SK-N-SH (cell line): ENCODE measurements around the gene USE1. TPM values are rescaled to one million over a fixed set of nuclear protein-coding genes. Genes with fewer than 3 reads are reported as not detected.

ENCODE experiments used
- CTCF ChIA-PET: fragments of 300-600, 350-600 bp; formaldehyde crosslinking; extraction: SDS; loops from one replicate; lab custom pipeline; 2021; lab: Yijun Ruan, JAX
- POLR2A ChIA-PET: fragments of 350-600 bp; sonication (Branson Sonifier 250); formaldehyde crosslinking; extraction: SDS; loops from one replicate; lab custom pipeline; 2020; ENCODE audit warnings: antibody characterized with exemption, inconsistent platforms; lab: Yijun Ruan, JAX
- DNase-seq: peaks from one replicate; pipeline ENCODE4 v3.0.0; 2012
- H2AFZ ChIP-seq: fragments of 200-600 bp; sonication (generic); 2 replicates; pipeline ENCODE4 v1.8.1; 2016; ENCODE audit warnings: antibody characterized with exemption, mild to moderate bottlenecking, low read depth
- H3F3A ChIP-seq: fragments of 200-600 bp; sonication (generic); replicated peaks from 2 replicates; pipeline ENCODE3; 2016; ENCODE audit warnings: antibody characterized with exemption, mild to moderate bottlenecking; ENCODE audit not compliant: insufficient read depth
- H3K27ac ChIP-seq, 2 experiments: fragments of 200-500 bp in 1 of 2; fragments of 200-600 bp in 1 of 2; sonication (Bioruptor generic) in 1 of 2; sonication (generic), shearing (Covaris generic) in 1 of 2; 2 replicates each; pipeline versions ENCODE4 v1.5.1 to v1.6.1; 2014 to 2016; ENCODE audit warnings: low read depth in 2 of 2, inconsistent platforms in 1 of 2, low read length in 1 of 2, mild to moderate bottlenecking in 1 of 2, mixed read lengths in 1 of 2
- H3K27me3 ChIP-seq: fragments of 200-600 bp; sonication (generic), shearing (Covaris generic); 2 replicates; pipeline ENCODE4 v1.6.1; 2016; ENCODE audit warnings: mixed run types; ENCODE audit not compliant: insufficient read depth
- H3K36me3 ChIP-seq, 2 experiments: fragments of 200-500 bp in 1 of 2; fragments of 200-600 bp in 1 of 2; sonication (Bioruptor generic) in 1 of 2; sonication (generic) in 1 of 2; replicated peaks in 1 of 2; 2 replicates each; pipeline versions ENCODE3 to v1.5.1; 2014 to 2016; ENCODE audit warnings: low read length in 1 of 2, mild to moderate bottlenecking in 1 of 2; ENCODE audit not compliant: insufficient read depth in 2 of 2, control insufficient read depth in 1 of 2
- H3K4me1 ChIP-seq, 2 experiments: fragments of 200-500 bp in 1 of 2; fragments of 200-600 bp in 1 of 2; sonication (Bioruptor generic) in 1 of 2; sonication (generic), shearing (Covaris generic) in 1 of 2; 2 replicates each; pipeline versions ENCODE4 v1.5.1 to v1.6.1; 2014 to 2016; ENCODE audit warnings: low read depth in 1 of 2, low read length in 1 of 2, mixed run types in 1 of 2; ENCODE audit not compliant: insufficient read depth in 2 of 2, control insufficient read depth in 1 of 2
- H3K4me2 ChIP-seq: fragments of 200-600 bp; sonication (generic), shearing (Covaris generic); 2 replicates; pipeline ENCODE4 v1.6.1; 2017; ENCODE audit warnings: mixed run types
- H3K4me3 ChIP-seq, 2 experiments: fragments of 200-500 bp in 1 of 2; fragments of 200-600 bp in 1 of 2; sonication (Bioruptor generic) in 1 of 2; sonication (generic), shearing (Covaris generic) in 1 of 2; 2 replicates each; pipeline versions ENCODE4 v1.5.1 to v1.8.1; 2014 to 2016; ENCODE audit warnings: low read depth in 2 of 2, inconsistent platforms in 1 of 2, low read length in 1 of 2, mild to moderate bottlenecking in 1 of 2, mixed read lengths in 1 of 2, moderate library complexity in 1 of 2
- H3K79me2 ChIP-seq: fragments of 200-600 bp; sonication (generic); 2 replicates; pipeline ENCODE4 v1.8.1; 2017; ENCODE audit warnings: mild to moderate bottlenecking; ENCODE audit not compliant: insufficient read depth
- H3K9ac ChIP-seq: fragments of 200-600 bp; sonication (generic); 2 replicates; pipeline ENCODE4 v1.6.1; 2017; ENCODE audit warnings: mixed run types
- H3K9me2 ChIP-seq: fragments of 200-600 bp; sonication (generic); 2 replicates; pipeline ENCODE4 v1.6.1; 2017; ENCODE audit warnings: mixed run types
- H3K9me3 ChIP-seq: fragments of 200-600 bp; sonication (generic); 2 replicates; pipeline ENCODE4 v1.6.1; 2017; ENCODE audit warnings: mixed run types, mild to moderate bottlenecking, moderate library complexity
- H4K20me1 ChIP-seq: fragments of 200-600 bp; sonication (generic); 2 replicates; pipeline ENCODE4 v1.6.1; 2017; ENCODE audit warnings: mild to moderate bottlenecking, mixed run types; ENCODE audit not compliant: insufficient read depth
- CHD2 ChIP-seq: fragments of 150-350 bp; IDR thresholded peaks from 2 replicates; pipeline ENCODE4 v1.6.1; 2018; ENCODE audit warnings: low read length; ENCODE audit not compliant: partially characterized antibody
- ELF1 ChIP-seq: IDR thresholded peaks from 2 replicates; pipeline ENCODE4 v1.4.0; 2012
- EP300 ChIP-seq, 2 experiments: IDR thresholded peaks; 2 replicates each; pipeline versions ENCODE4 v1.4.0 to v1.6.1; 2012; ENCODE audit warnings: borderline replicate concordance in 1 of 2, low read depth in 1 of 2, low read length in 1 of 2
- FOXJ3 ChIP-seq: sonication (generic); formaldehyde crosslinking; IDR thresholded peaks from 2 replicates; pipeline ENCODE4 v1.5.1; 2020; ENCODE audit warnings: mild to moderate bottlenecking, missing genetic modification reagents
- FOXM1 ChIP-seq: IDR thresholded peaks from 2 replicates; pipeline ENCODE4 v1.4.0; 2012; ENCODE audit warnings: low read depth, mild to moderate bottlenecking
- GATA2 ChIP-seq: sonication (generic); formaldehyde crosslinking; IDR thresholded peaks from 2 replicates; pipeline ENCODE4 v1.5.0; 2020; ENCODE audit warnings: mild to moderate bottlenecking, missing genetic modification reagents
- NFIC ChIP-seq: IDR thresholded peaks from 2 replicates; pipeline ENCODE4 v1.4.0; 2012; ENCODE audit warnings: borderline replicate concordance
- RCOR1 ChIP-seq: fragments of 150-350 bp; IDR thresholded peaks from 2 replicates; pipeline ENCODE4 v1.6.1; 2017; ENCODE audit warnings: antibody characterized with exemption, low read length
- RFX5 ChIP-seq: IDR thresholded peaks from 2 replicates; pipeline ENCODE4 v1.6.1; 2012; ENCODE audit warnings: mild to moderate bottlenecking, improper control_type of control experiment, low read length
- RXRA ChIP-seq: IDR thresholded peaks from 2 replicates; pipeline ENCODE4 v1.4.0; 2012; ENCODE audit warnings: low read depth, mild to moderate bottlenecking, borderline replicate concordance
- TAF1 ChIP-seq: IDR thresholded peaks from 2 replicates; pipeline ENCODE4 v1.6.1; 2012; ENCODE audit warnings: low read depth, mild to moderate bottlenecking, low read length, moderate library complexity, borderline replicate concordance
- TCF12 ChIP-seq: IDR thresholded peaks from 2 replicates; pipeline ENCODE4 v1.4.0; 2012
- TEAD4 ChIP-seq: IDR thresholded peaks from 2 replicates; pipeline ENCODE4 v1.4.0; 2012; ENCODE audit warnings: mild to moderate bottlenecking, borderline replicate concordance; ENCODE audit not compliant: insufficient read depth
- WGBS: methylation state at CpG from one replicate; pipeline ENCODE4 v1.1.6; 2017; ENCODE audit warnings: low lambda C conversion rate; 5-methylcytosine and 5-hydroxymethylcytosine counted together
- polyA plus RNA-seq, 3 experiments: library from polyadenylated mRNA; depleted of rRNA; stranded (reverse); fragments of >200 nt; gene quantifications; 2 replicates each; pipeline ENCODE4 v1.2.3, GENCODE V29; 2012
- TF ChIP-seq, protein P1 (sequence below): IDR thresholded peaks from 2 replicates; pipeline ENCODE4 v1.4.0; 2012; ENCODE audit warnings: low read depth, borderline replicate concordance
- TF ChIP-seq, protein P2 (sequence below): IDR thresholded peaks from 2 replicates; pipeline ENCODE4 v1.4.0; 2012; ENCODE audit warnings: low read depth
- TF ChIP-seq, protein P3 (sequence below): IDR thresholded peaks from 2 replicates; pipeline ENCODE4; 2012
- TF ChIP-seq, protein P4 (sequence below): fragments of 200-600 bp; sonication (generic); IDR thresholded peaks from 2 replicates; pipeline ENCODE4 v1.6.1; 2017; ENCODE audit warnings: antibody characterized with exemption, mild to moderate bottlenecking, moderate library complexity

USE1 gene
- polyA plus RNA-seq, 1 of the 3 experiments (the other 2 are of a cell fraction) = 81.8 TPM

- POLR2A ChIA-PET = no interaction called here
- Histone ChIP-seq H3K27ac (no peak overlapping the region), H3K36me3 (peaks cover 3 to 7% of the 10 kb centered on the region in 2 experiments), H3K9me3 (no peaks in the 10 kb centered on the region), H2AFZ (no peak overlapping the region), H3K9me2 (no peaks in the 10 kb centered on the region), H3K9ac (no peak overlapping the region), H4K20me1 (peaks cover 16% of the 10 kb centered on the region; the same call in 1 of the 2 replicates), H3K27me3 (no peaks in the 10 kb centered on the region)
- DNase-seq = no peak
- 92% methylated on average over 5 of the region's 6 CpGs for WGBS
- CTCF ChIA-PET = no interaction called here
- TF ChIP-seq ELF1 = no peak
- TF ChIP-seq, protein P1, sequence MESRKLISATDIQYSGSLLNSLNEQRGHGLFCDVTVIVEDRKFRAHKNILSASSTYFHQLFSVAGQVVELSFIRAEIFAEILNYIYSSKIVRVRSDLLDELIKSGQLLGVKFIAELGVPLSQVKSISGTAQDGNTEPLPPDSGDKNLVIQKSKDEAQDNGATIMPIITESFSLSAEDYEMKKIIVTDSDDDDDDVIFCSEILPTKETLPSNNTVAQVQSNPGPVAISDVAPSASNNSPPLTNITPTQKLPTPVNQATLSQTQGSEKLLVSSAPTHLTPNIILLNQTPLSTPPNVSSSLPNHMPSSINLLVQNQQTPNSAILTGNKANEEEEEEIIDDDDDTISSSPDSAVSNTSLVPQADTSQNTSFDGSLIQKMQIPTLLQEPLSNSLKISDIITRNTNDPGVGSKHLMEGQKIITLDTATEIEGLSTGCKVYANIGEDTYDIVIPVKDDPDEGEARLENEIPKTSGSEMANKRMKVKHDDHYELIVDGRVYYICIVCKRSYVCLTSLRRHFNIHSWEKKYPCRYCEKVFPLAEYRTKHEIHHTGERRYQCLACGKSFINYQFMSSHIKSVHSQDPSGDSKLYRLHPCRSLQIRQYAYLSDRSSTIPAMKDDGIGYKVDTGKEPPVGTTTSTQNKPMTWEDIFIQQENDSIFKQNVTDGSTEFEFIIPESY = no peak
- TF ChIP-seq RCOR1 = no peak
- no peak for TF ChIP-seq FOXM1
- no peak for TF ChIP-seq EP300 (IDR thresholded peaks at IDR 0.05; ENCODE audit: borderline replicate concordance in 1 of 2, low read depth in 1 of 2, low read length in 1 of 2)
- TF ChIP-seq, protein P2, sequence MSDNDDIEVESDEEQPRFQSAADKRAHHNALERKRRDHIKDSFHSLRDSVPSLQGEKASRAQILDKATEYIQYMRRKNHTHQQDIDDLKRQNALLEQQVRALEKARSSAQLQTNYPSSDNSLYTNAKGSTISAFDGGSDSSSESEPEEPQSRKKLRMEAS = no peak
- no peak for TF ChIP-seq CHD2
- no peak for TF ChIP-seq RFX5
- TF ChIP-seq NFIC = no peak
- TF ChIP-seq FOXJ3 (CRISPR knock-in tag) = no peak
- TF ChIP-seq RXRA = no peak
- TF ChIP-seq, protein P3, sequence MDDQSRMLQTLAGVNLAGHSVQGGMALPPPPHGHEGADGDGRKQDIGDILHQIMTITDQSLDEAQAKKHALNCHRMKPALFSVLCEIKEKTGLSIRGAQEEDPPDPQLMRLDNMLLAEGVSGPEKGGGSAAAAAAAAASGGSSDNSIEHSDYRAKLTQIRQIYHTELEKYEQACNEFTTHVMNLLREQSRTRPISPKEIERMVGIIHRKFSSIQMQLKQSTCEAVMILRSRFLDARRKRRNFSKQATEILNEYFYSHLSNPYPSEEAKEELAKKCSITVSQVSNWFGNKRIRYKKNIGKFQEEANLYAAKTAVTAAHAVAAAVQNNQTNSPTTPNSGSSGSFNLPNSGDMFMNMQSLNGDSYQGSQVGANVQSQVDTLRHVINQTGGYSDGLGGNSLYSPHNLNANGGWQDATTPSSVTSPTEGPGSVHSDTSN = no peak
- TF ChIP-seq GATA2 (CRISPR knock-in tag) = no peak
- TF ChIP-seq TCF12 = no peak
- TF ChIP-seq TEAD4 = no peak
- TF ChIP-seq, protein P4, sequence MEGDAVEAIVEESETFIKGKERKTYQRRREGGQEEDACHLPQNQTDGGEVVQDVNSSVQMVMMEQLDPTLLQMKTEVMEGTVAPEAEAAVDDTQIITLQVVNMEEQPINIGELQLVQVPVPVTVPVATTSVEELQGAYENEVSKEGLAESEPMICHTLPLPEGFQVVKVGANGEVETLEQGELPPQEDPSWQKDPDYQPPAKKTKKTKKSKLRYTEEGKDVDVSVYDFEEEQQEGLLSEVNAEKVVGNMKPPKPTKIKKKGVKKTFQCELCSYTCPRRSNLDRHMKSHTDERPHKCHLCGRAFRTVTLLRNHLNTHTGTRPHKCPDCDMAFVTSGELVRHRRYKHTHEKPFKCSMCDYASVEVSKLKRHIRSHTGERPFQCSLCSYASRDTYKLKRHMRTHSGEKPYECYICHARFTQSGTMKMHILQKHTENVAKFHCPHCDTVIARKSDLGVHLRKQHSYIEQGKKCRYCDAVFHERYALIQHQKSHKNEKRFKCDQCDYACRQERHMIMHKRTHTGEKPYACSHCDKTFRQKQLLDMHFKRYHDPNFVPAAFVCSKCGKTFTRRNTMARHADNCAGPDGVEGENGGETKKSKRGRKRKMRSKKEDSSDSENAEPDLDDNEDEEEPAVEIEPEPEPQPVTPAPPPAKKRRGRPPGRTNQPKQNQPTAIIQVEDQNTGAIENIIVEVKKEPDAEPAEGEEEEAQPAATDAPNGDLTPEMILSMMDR = no peak
- no peak for TF ChIP-seq TAF1
- TF ChIP-seq, all 33 proteins: peak for 0
- H3F3A ChIP-seq = peaks cover 20% of the 10 kb centered on the region
- H3K4me1 ChIP-seq = peaks cover 0 to 20% of the 10 kb centered on the region in 2 experiments; a peak in 2 of 4 replicates
- no peak overlapping the region for H3K4me3 ChIP-seq
- H3K4me2 ChIP-seq = no peak overlapping the region
- peaks cover 83% of the 10 kb centered on the region for H3K79me2 ChIP-seq
Observed at GRCh38 chr19:17240826-17241399, 25.8 kb downstream of the USE1 start.
